CD14-positive monocyte (primary cell): ENCODE data around the gene RPL11. TPM values are rescaled to one million over a fixed set of nuclear protein-coding genes. Genes with fewer than 3 reads are reported as not detected.

Experiments used
- DNase-seq, 3 donors: peaks; one replicate each; pipeline ENCODE4 v3.0.0-alpha.2; 2011 to 2022
- H2AFZ ChIP-seq: 2 replicates; pipeline ENCODE4 v1.6.0; 2012; ENCODE audit warnings: mild to moderate bottlenecking, low read depth, low read length, inconsistent platforms; ENCODE audit not compliant: insufficient read depth, poor library complexity, severe bottlenecking
- H3K27ac ChIP-seq, 2 donors: 1 replicate in 1 of 2; 2 replicates in 1 of 2; pipeline ENCODE4 v1.5.1; 2012 to 2013; ENCODE audit warnings: low read length in 2 of 2, control low read depth in 1 of 2, inconsistent platforms in 1 of 2, low read depth in 1 of 2, mild to moderate bottlenecking in 1 of 2
- H3K27me3 ChIP-seq, 2 donors: one replicate each; pipeline versions ENCODE4 v1.6.0 to v1.6.1; 2011 to 2013; ENCODE audit warnings: low read length in 2 of 2; ENCODE audit not compliant: control insufficient read depth in 2 of 2, insufficient read depth in 2 of 2
- H3K36me3 ChIP-seq, 2 donors: replicated peaks in 1 of 2; 1 replicate in 1 of 2; 2 replicates in 1 of 2; pipeline versions ENCODE4 v1.5.1 to v1.6.1; 2012 to 2013; ENCODE audit warnings: low read length in 2 of 2, control low read depth in 1 of 2, inconsistent platforms in 1 of 2, mild to moderate bottlenecking in 1 of 2; ENCODE audit not compliant: insufficient read depth in 2 of 2, control insufficient read depth in 1 of 2
- H3K4me1 ChIP-seq, 2 donors: 1 replicate in 1 of 2; 2 replicates in 1 of 2; pipeline versions ENCODE4 v1.5.1 to v1.6.1; 2012 to 2013; ENCODE audit warnings: low read length in 2 of 2, control low read depth in 1 of 2, inconsistent platforms in 1 of 2, mild to moderate bottlenecking in 1 of 2, moderate library complexity in 1 of 2; ENCODE audit not compliant: insufficient read depth in 2 of 2, control insufficient read depth in 1 of 2
- H3K4me2 ChIP-seq: replicated peaks from 2 replicates; pipeline ENCODE3; 2012; ENCODE audit warnings: low read length, moderate library complexity, mild to moderate bottlenecking; ENCODE audit not compliant: poor library complexity, severe bottlenecking; ENCODE audit errors: extremely low read depth
- H3K4me3 ChIP-seq, 3 experiments: fragments of 200-600 bp in 1 of 3; sonication (generic) in 1 of 3; replicated peaks in 1 of 3; 1 replicate in 2 of 3; 2 replicates in 1 of 3; pipeline ENCODE4 v1.5.1; 2011 to 2013; ENCODE audit warnings: low read length in 3 of 3, mild to moderate bottlenecking in 3 of 3, control low read depth in 2 of 3, low read depth in 2 of 3, inconsistent platforms in 1 of 3, moderate library complexity in 1 of 3
- H3K79me2 ChIP-seq: 2 replicates; pipeline ENCODE4 v1.6.0; 2012; ENCODE audit warnings: mild to moderate bottlenecking, control low read depth, inconsistent platforms, low read length, moderate library complexity; ENCODE audit not compliant: insufficient read depth
- H3K9ac ChIP-seq: 2 replicates; pipeline ENCODE4 v1.6.0; 2017; ENCODE audit warnings: low read length, mild to moderate bottlenecking; ENCODE audit not compliant: insufficient read depth, poor library complexity, severe bottlenecking
- H3K9me3 ChIP-seq, 2 donors: replicated peaks in 1 of 2; 1 replicate in 1 of 2; 2 replicates in 1 of 2; pipeline versions ENCODE4 v1.5.1 to v1.6.1; 2012 to 2013; ENCODE audit warnings: low read length in 2 of 2, control low read depth in 1 of 2; ENCODE audit not compliant: control insufficient read depth in 1 of 2, insufficient read depth in 1 of 2
- H4K20me1 ChIP-seq: 2 replicates; pipeline ENCODE4 v1.6.0; 2012; ENCODE audit warnings: mild to moderate bottlenecking, low read length, control low read depth, moderate library complexity; ENCODE audit not compliant: insufficient read depth
- H3K27ac Mint-ChIP-seq, 7 donors: one replicate each; pipeline ENCODE4 v1.8.0; 2020; ENCODE audit warnings: mild to moderate bottlenecking in 7 of 7, mixed read lengths in 7 of 7, moderate library complexity in 6 of 7, inconsistent platforms in 2 of 7
- H3K27me3 Mint-ChIP-seq, 3 donors: one replicate each; pipeline ENCODE4 v1.8.0; 2021 to 2022; ENCODE audit warnings: low read depth in 3 of 3, mild to moderate bottlenecking in 3 of 3, mixed read lengths in 3 of 3, moderate library complexity in 3 of 3, inconsistent platforms in 1 of 3
- H3K36me3 Mint-ChIP-seq, 2 donors: one replicate each; pipeline ENCODE4 v1.8.0; 2020; ENCODE audit warnings: mixed read lengths in 2 of 2, inconsistent platforms in 1 of 2, mild to moderate bottlenecking in 1 of 2
- H3K4me1 Mint-ChIP-seq: one replicate; pipeline ENCODE4 v1.8.0; 2020; ENCODE audit warnings: mild to moderate bottlenecking, mixed read lengths
- H3K4me3 Mint-ChIP-seq, 2 donors: one replicate each; pipeline ENCODE4 v1.8.0; 2020; ENCODE audit warnings: mild to moderate bottlenecking in 2 of 2, mixed read lengths in 2 of 2, moderate library complexity in 1 of 2
- H3K9me3 Mint-ChIP-seq, 7 donors: one replicate each; pipeline ENCODE4 v1.8.0; 2020 to 2022; ENCODE audit warnings: mixed read lengths in 7 of 7, mild to moderate bottlenecking in 6 of 7, moderate library complexity in 6 of 7, inconsistent platforms in 2 of 7
- WGBS: methylation state at CpG from one replicate; pipeline ENCODE4 v1.1.5; 2013; ENCODE audit warnings: missing lambda C conversion rate; ENCODE audit not compliant: insufficient coverage; 5-methylcytosine and 5-hydroxymethylcytosine counted together
- intact Hi-C, 2 donors: fragments of 100-400 bp; cut with micrococcal nuclease; formaldehyde crosslinking; loops; one replicate each; pipeline versions ENCODE4 v1.15.0 to v1.15.1; 2023
- polyA plus RNA-seq, 3 donors: library from polyadenylated mRNA; depleted of rRNA in 1 of 3; unstranded in 2 of 3; stranded (reverse) in 1 of 3; fragments of 300-500 nt in 2 of 3; fragments of >200 nt in 1 of 3; fragmentation: Illumina TruSeq in 2 of 3; gene quantifications; 1 replicate in 2 of 3; 2 replicates in 1 of 3; pipeline ENCODE4 v1.2.3, GENCODE V29; 2012 to 2021
- TF ChIP-seq, protein P1 (sequence below): fragments of 200-600 bp; IDR thresholded peaks from one replicate; pipeline ENCODE4 v1.8.0; 2022; ENCODE audit warnings: antibody characterized with exemption, mild to moderate bottlenecking

Gene RPL11
- polyA plus RNA-seq, 3 donors, result 542 to 923 (median 552) TPM

GRCh38 chr1:23695667-23696066 lies 4.1 kb downstream of the RPL11 start:
- H3K9me3 ChIP-seq, result no peaks in the 10 kb centered on the region
- Mint-ChIP-seq H3K27ac (peak overlapping the region in 2 of 7 donors; percentile 44 to 80), H3K27me3 (no peaks in the 10 kb centered on the region), H3K9me3 (no peaks in the 10 kb centered on the region), H3K4me3 (no peak overlapping the region), H3K36me3 (peaks cover 76 to 79% of the 10 kb centered on the region in 2 donors), H3K4me1 (peaks cover 53% of the 10 kb centered on the region)
- intact Hi-C loops, result no loop called here
- H3K36me3 ChIP-seq, result peaks cover 79 to 80% of the 10 kb centered on the region in 2 donors
- no peak overlapping the region for H3K4me3 ChIP-seq
- no peak overlapping the region for H2AFZ ChIP-seq
- H4K20me1 ChIP-seq, result peaks cover 87% of the 10 kb centered on the region
- no peak overlapping the region for H3K4me2 ChIP-seq
- H3K9ac ChIP-seq, result no peak overlapping the region
- peaks cover 16 to 22% of the 10 kb centered on the region in 2 donors for H3K4me1 ChIP-seq
- TF ChIP-seq, protein P1, sequence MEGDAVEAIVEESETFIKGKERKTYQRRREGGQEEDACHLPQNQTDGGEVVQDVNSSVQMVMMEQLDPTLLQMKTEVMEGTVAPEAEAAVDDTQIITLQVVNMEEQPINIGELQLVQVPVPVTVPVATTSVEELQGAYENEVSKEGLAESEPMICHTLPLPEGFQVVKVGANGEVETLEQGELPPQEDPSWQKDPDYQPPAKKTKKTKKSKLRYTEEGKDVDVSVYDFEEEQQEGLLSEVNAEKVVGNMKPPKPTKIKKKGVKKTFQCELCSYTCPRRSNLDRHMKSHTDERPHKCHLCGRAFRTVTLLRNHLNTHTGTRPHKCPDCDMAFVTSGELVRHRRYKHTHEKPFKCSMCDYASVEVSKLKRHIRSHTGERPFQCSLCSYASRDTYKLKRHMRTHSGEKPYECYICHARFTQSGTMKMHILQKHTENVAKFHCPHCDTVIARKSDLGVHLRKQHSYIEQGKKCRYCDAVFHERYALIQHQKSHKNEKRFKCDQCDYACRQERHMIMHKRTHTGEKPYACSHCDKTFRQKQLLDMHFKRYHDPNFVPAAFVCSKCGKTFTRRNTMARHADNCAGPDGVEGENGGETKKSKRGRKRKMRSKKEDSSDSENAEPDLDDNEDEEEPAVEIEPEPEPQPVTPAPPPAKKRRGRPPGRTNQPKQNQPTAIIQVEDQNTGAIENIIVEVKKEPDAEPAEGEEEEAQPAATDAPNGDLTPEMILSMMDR, result no peak
- no peak for DNase-seq
- no peak overlapping the region for H3K27ac ChIP-seq
- H3K79me2 ChIP-seq, result peaks cover 90% of the 10 kb centered on the region
- H3K27me3 ChIP-seq, result no peaks in the 10 kb centered on the region
- 100% methylated on average over 2 of the region's 3 CpGs for WGBS

- Histone ChIP-seq H2AFZ (no peak overlapping the region), H3K79me2 (peaks cover 95% of the 10 kb centered on the region), H3K9ac (no peak overlapping the region), H3K9me3 (no peaks in the 10 kb centered on the region), H3K27ac (no peak overlapping the region), H4K20me1 (peaks cover 95% of the 10 kb centered on the region), H3K4me3 (no peak overlapping the region), H3K4me2 (no peak overlapping the region), H3K4me1 (peaks cover 23% of the 10 kb centered on the region in 2 donors), H3K27me3 (no peaks in the 10 kb centered on the region), H3K36me3 (peaks cover 85 to 87% of the 10 kb centered on the region in 2 donors)
- intact Hi-C loops, result no loop called here
- 94% methylated on average over 2 of the region's 6 CpGs for WGBS
- no peaks in the 10 kb centered on the region for H3K27me3 Mint-ChIP-seq
- no peak overlapping the region for H3K27ac Mint-ChIP-seq
- peaks cover 83 to 87% of the 10 kb centered on the region in 2 donors for H3K36me3 Mint-ChIP-seq
- no peak for DNase-seq
- no peaks in the 10 kb centered on the region for H3K9me3 Mint-ChIP-seq
- no peak overlapping the region for H3K4me3 Mint-ChIP-seq
- TF ChIP-seq, protein P1, result no peak
- H3K4me1 Mint-ChIP-seq, result peaks cover 58% of the 10 kb centered on the region
Measured at GRCh38 chr1:23696335-23696989, 4.9 kb downstream of the RPL11 start.
